Measurements from ENCODE around the gene SLC22A16.
A peak's percentile ranks its signal among the peaks of the same experiment; 100 is the strongest.
"Not testable (repeated sequence)": the region's sequence is repeated elsewhere in the genome, so short reads cannot be mapped to it uniquely, and the experiment has no call there.

The SLC22A16 gene

DNA sequence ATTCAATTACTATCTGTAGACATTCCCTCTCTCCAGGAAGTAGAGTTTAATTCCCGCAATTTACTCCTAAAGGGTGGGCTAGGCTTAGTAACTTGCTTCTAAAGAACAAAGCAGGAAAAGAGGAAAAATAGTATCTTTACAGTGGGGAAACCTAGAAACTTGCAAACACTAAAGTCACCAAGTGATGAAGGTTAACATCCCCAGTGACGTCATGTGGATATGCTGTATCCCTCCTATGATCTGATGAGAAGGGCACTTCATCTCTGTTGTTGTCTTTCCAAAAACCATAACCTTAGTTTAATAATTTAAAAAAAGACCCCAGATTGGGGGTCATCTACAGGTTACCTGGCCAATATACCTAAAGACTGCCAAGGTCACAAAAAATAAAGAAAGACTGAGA, 17.3 kb downstream of the SLC22A16 start:
- DNase-seq (ENCODE audit: insufficient read length, low spot score) (no peak), FAIRE-seq (no peak)
- TF ChIP-seq POU2F2 (IDR thresholded peaks at IDR 0.05; ENCODE audit: low read depth, low read length) (no peak), TAF1 (IDR thresholded peaks at IDR 0.05; ENCODE audit: low read depth, low read length) (no peak), POLR2A (IDR thresholded peaks at IDR 0.05; ENCODE audit: low read depth, low read length) (no peak), PAX5 (IDR thresholded peaks at IDR 0.05; ENCODE audit: insufficient read depth, low read length, severe bottlenecking) (no peak), SPI1 (IDR thresholded peaks at IDR 0.05; ENCODE audit: low read depth, low read length) (no peak), POLR2AphosphoS5 (IDR thresholded peaks at IDR 0.05; ENCODE audit: low read depth, low read length) (no peak)

DNA sequence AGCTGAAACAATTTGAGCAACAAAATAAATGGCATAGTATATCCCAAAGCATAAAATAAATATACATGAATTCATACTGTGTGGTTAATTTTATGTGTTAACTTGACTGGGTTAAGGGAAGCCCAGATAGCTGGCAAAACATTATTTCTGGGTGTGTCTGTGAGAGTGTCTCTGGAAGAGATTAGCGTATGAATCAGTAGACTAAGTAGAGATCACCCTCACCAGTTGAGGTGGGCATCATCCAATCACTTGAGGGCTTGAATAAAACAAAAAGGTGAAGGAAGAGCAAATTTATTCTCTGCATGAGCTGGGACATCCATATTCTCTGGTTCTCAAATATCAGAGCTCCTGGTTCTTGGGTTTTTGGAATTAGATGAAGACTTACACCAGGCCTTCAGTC, 17.9 kb downstream of the SLC22A16 start:
- FAIRE-seq (no peak), DNase-seq (ENCODE audit: insufficient read length, low spot score) (no peak)
- no peak for TF ChIP-seq POLR2A (IDR thresholded peaks at IDR 0.05; ENCODE audit: low read depth, low read length)
- no peak for TF ChIP-seq TAF1 (IDR thresholded peaks at IDR 0.05; ENCODE audit: low read depth, low read length)
- TF ChIP-seq POLR2AphosphoS5 (IDR thresholded peaks at IDR 0.05; ENCODE audit: low read depth, low read length), result no peak
- TF ChIP-seq SPI1 (IDR thresholded peaks at IDR 0.05; ENCODE audit: low read depth, low read length), result no peak
- TF ChIP-seq PAX5 (IDR thresholded peaks at IDR 0.05; ENCODE audit: insufficient read depth, low read length, severe bottlenecking), result no peak
- TF ChIP-seq POU2F2 (IDR thresholded peaks at IDR 0.05; ENCODE audit: low read depth, low read length), result no peak

DNA sequence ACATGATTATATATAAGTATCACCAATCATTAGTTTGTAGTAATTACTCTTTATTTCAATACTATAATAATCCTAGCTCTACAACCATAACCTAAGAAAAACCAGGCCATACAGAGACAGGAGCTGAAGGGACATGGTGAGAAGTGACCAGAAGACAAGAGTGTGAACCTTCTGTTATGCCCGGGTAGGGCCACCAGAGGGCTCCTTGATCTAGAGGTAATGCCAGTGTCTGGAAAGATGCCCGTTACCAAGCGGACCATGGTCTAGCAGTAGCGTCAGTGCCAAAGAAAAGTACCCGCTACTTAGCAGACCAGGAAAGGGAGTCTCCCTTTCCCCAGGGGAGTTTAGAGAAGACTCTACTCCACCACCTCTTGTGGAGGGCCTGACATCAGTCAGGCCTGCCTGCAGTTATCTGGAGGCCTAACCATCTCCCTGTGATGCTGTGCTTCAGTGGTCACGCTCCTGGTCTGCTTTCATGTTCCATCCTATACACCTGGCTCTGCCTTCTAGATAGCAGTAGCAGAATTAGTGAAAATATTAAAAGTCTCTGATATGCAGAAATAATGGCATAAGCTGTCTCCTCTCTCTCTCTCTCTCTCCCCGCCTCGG, 18.7 kb downstream of the SLC22A16 start:
- DNase-seq (ENCODE audit: insufficient read length, low spot score); FAIRE-seq: not testable (repeated sequence)

DNA sequence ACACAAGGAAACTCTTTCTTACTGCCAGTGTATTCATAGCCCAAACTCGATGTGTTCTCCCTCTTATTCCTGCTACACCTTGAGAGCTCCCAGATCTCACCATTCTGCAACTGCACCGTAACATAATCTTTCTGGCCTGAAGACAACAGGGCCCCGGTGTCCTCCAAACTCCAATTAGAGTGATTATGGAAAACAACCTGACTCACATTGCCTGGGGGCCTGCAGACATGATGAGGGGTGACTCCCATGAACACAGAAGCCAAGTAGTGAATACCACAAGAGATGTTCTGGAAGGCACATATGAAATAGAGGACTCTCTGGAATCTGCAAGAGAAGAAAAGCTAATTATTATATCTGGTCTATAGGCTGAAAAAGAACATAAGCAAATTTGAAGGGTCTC, 19.7 kb downstream of the SLC22A16 start:
- no peak for TF ChIP-seq TAF1 (IDR thresholded peaks at IDR 0.05; ENCODE audit: low read depth, low read length)
- TF ChIP-seq POU2F2 (IDR thresholded peaks at IDR 0.05; ENCODE audit: low read depth, low read length), result no peak

DNA sequence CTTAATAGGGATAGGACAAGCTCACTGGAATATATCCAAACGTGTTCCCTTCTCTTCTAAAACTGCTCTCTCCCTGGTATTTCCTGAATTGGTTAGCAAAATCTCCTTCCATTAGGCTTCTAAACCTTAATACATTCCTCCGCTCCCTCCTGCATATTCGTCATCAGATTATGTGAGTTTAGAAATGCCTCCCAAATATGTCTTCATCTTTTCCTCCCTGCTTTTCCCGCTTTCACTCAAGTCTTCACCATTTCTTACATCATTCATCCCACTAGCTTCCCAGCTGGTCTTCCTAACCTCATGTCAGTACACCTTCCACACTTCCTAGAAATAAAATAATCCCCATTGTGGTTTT, 26.9 kb downstream of the SLC22A16 start:
- no peak for DNase-seq (ENCODE audit: insufficient read length, low spot score)
- FAIRE-seq, result no peak
- TF ChIP-seq POLR2AphosphoS5 (IDR thresholded peaks at IDR 0.05; ENCODE audit: low read depth, low read length) (no peak), TAF1 (IDR thresholded peaks at IDR 0.05; ENCODE audit: low read depth, low read length) (no peak), POU2F2 (IDR thresholded peaks at IDR 0.05; ENCODE audit: low read depth, low read length) (no peak), SPI1 (IDR thresholded peaks at IDR 0.05; ENCODE audit: low read depth, low read length) (no peak), PAX5 (IDR thresholded peaks at IDR 0.05; ENCODE audit: insufficient read depth, low read length, severe bottlenecking) (no peak), POLR2A (IDR thresholded peaks at IDR 0.05; ENCODE audit: low read depth, low read length) (no peak)

More for the DNA sequence above, 19.7 kb downstream of the SLC22A16 start:
- FAIRE-seq, result peak; percentile 16
- DNase-seq (ENCODE audit: insufficient read length, low spot score), result no peak

DNA sequence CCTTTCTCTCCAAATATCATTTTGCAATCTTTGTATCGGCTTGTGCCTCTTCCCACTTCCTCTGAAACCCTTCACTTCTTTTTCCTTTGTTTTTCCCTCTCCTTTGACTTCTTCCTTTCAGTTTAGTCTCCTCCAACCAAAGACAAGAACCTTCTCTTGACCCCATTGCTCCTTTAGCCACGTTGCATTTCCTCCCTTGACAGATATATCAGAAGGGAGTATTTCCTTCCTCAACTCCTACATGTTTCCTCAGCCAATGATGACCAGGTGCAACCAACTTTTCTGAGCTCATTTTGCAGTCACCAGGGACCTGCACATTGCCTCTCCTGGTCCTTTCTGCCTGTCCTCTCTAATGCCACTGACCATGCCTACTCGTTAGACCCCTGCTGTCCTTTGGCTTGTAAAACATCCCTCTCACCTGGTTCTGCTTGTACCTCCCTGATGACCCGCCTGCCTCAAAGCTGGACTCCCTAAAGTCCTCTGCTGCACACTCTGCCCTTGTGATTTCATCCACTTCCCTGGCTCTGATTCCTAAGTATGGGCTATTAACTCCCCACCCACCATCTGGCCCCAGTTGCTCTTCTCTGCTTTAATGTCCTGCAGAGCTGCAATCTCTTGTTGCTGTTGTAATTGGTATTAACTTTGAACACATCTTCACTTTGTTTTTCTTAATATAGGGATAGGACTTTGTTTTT, 27.4 kb downstream of the SLC22A16 start:
- DNase-seq (ENCODE audit: insufficient read length, low spot score) (no peak), FAIRE-seq (no peak)
- TF ChIP-seq POLR2AphosphoS5 (IDR thresholded peaks at IDR 0.05; ENCODE audit: low read depth, low read length), result no peak
- no peak for TF ChIP-seq POU2F2 (IDR thresholded peaks at IDR 0.05; ENCODE audit: low read depth, low read length)

DNA sequence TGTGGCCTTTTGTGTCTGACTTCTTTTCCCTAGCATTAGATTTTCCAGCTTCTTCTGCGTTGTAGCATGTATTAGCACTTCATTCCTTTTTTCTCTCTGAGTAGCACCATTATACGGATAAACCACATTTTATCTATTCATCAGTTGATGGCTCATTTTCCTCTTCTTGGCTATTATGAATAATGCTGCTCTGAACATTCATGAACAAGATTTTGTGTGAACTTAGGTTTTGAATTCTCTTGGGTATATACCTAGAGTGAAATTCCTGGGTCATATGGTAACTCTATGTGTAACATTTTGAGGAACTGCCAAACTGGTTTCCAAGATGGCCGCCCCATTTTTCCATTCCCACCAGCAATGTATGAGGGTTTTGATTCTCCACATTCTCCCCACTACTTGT, 28.7 kb downstream of the SLC22A16 start:
- FAIRE-seq (no peak), DNase-seq (ENCODE audit: insufficient read length, low spot score) (no peak)
- TF ChIP-seq SPI1 (IDR thresholded peaks at IDR 0.05; ENCODE audit: low read depth, low read length), result no peak
- TF ChIP-seq TAF1 (IDR thresholded peaks at IDR 0.05; ENCODE audit: low read depth, low read length), result no peak

DNA sequence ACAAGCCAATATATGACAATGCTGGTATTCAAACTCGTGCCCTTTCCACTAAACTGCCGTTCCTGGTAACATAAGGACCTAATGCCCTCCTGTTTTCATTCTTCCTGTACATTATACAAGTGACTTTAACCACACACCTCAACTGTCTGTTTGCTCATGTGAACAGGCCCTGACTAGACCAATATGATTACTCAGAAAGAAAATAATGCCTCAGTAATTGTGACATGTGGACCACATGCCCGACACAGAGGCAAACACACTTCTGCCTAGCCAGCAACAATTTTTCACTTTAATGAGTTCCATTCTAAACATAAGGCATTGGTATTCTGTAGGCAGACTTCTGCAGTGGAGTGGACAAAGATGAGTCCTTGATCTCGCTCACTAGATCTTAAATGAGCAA, 30.0 kb downstream of the SLC22A16 start:
- no peak for FAIRE-seq
- no peak for TF ChIP-seq POLR2AphosphoS5 (IDR thresholded peaks at IDR 0.05; ENCODE audit: low read depth, low read length)
- no peak for TF ChIP-seq TAF1 (IDR thresholded peaks at IDR 0.05; ENCODE audit: low read depth, low read length)
- no peak for TF ChIP-seq POU2F2 (IDR thresholded peaks at IDR 0.05; ENCODE audit: low read depth, low read length)
- TF ChIP-seq PAX5 (IDR thresholded peaks at IDR 0.05; ENCODE audit: insufficient read depth, low read length, severe bottlenecking), result no peak
- no peak for TF ChIP-seq SPI1 (IDR thresholded peaks at IDR 0.05; ENCODE audit: low read depth, low read length)
- TF ChIP-seq POLR2A (IDR thresholded peaks at IDR 0.05; ENCODE audit: low read depth, low read length), result no peak
- no peak for DNase-seq (ENCODE audit: insufficient read length, low spot score)

DNA sequence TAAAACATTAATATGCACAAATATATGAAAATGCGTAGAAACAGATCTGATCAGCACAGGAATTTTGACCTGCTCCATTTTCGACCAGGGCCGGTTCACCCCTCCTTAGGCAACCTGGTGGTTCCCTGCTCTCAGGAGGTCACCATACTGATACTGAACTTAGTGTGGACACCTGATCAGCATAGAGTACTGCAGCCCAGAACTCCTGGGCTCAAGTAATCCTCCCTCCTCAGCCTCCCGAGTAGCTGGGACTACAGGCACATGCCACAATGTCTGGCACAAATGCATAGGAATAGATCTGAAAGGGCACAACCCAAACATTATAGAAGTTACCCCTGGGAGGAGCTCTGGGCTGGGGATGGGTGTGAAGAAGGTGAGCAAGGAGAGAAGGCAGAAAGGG, 36.4 kb downstream of the SLC22A16 start:
- no peak for FAIRE-seq
- TF ChIP-seq PAX5 (IDR thresholded peaks at IDR 0.05; ENCODE audit: insufficient read depth, low read length, severe bottlenecking) (no peak), TAF1 (IDR thresholded peaks at IDR 0.05; ENCODE audit: low read depth, low read length) (no peak), SPI1 (IDR thresholded peaks at IDR 0.05; ENCODE audit: low read depth, low read length) (no peak), POLR2A (IDR thresholded peaks at IDR 0.05; ENCODE audit: low read depth, low read length) (no peak), POLR2AphosphoS5 (IDR thresholded peaks at IDR 0.05; ENCODE audit: low read depth, low read length) (no peak), POU2F2 (IDR thresholded peaks at IDR 0.05; ENCODE audit: low read depth, low read length) (no peak)
- no peak for DNase-seq (ENCODE audit: insufficient read length, low spot score)

DNA sequence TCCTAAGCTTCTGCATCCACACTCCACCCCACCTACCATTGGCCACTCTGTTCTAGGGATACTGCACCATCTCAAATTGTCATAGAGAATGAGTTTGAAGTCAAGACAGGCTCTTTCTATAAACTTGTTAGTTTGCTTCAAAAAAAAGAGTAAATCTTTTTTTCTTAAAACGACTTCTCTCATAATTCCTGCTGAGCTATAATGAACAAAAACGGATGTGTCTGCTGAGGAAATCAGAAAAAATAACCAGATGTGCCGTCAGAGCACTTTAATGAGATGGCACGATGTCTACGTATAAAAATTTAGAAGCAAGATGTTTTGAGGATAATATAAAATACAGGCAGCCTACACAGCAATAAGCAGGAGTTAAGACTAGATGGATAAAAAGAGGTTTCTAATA, 37.1 kb downstream of the SLC22A16 start:
- TF ChIP-seq TAF1 (IDR thresholded peaks at IDR 0.05; ENCODE audit: low read depth, low read length) (no peak), PAX5 (IDR thresholded peaks at IDR 0.05; ENCODE audit: insufficient read depth, low read length, severe bottlenecking) (no peak), POLR2AphosphoS5 (IDR thresholded peaks at IDR 0.05; ENCODE audit: low read depth, low read length) (no peak), SPI1 (IDR thresholded peaks at IDR 0.05; ENCODE audit: low read depth, low read length) (no peak), POLR2A (IDR thresholded peaks at IDR 0.05; ENCODE audit: low read depth, low read length) (no peak), POU2F2 (IDR thresholded peaks at IDR 0.05; ENCODE audit: low read depth, low read length) (no peak)
- no peak for DNase-seq (ENCODE audit: insufficient read length, low spot score)
- no peak for FAIRE-seq

All from GM12891 (cell line).